ENCODE results near the gene RIGI. TPM values are rescaled to one million over a fixed set of nuclear protein-coding genes. Genes with fewer than 3 reads are reported as not detected.

Gene RIGI
- total RNA-seq, 4 donors from 2014 or later, result 5.8 to 29.5 (median 9.1) TPM

DNA sequence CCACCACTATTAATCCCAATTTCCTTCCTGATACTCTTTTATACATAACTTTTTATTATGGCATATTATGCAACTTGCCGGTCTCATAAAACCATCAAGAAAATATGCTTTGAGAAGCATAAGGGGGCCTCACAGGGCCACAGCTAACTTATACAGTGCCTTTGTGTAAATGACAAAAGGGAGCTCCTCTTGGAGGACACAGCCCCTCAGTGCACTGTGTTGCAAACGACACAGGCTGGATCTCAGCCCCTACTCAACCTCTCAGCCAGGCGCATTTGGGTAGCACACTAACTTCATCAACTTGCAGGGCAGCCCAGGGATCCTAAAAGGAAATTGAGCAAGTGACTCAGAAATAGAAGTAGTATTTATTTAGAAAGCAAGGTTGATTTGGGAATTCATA lies 35.4 kb downstream of the RIGI start:
- no peak for ATAC-seq (ENCODE audit: low FRiP score)
- no peak for TF ChIP-seq CTCF (IDR thresholded peaks at IDR 0.05)
- no peak for DNase-seq (ENCODE audit: low spot score)

DNA sequence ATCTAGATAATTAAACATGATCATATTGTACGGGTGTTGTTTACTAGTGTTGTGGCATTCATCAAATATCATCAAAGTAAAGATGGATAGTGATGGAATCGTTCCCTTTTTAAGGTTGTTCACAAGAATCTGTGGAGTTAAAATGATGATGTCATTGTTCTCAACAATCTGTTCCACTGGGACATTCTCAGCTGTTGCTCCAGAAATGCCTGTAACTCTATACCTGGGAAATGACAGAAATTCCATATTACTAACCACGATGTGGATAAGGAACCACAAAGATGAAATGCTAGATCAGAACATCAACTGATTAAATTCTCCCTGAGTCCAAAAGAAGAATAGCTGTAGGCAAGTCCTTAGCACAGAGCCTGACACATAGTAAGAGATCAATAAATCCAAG lies 38.0 kb downstream of the RIGI start:
- TF ChIP-seq CTCF (IDR thresholded peaks at IDR 0.05), result no peak
- no peak for DNase-seq (ENCODE audit: low spot score)
- ATAC-seq (ENCODE audit: low FRiP score), result no peak

DNA sequence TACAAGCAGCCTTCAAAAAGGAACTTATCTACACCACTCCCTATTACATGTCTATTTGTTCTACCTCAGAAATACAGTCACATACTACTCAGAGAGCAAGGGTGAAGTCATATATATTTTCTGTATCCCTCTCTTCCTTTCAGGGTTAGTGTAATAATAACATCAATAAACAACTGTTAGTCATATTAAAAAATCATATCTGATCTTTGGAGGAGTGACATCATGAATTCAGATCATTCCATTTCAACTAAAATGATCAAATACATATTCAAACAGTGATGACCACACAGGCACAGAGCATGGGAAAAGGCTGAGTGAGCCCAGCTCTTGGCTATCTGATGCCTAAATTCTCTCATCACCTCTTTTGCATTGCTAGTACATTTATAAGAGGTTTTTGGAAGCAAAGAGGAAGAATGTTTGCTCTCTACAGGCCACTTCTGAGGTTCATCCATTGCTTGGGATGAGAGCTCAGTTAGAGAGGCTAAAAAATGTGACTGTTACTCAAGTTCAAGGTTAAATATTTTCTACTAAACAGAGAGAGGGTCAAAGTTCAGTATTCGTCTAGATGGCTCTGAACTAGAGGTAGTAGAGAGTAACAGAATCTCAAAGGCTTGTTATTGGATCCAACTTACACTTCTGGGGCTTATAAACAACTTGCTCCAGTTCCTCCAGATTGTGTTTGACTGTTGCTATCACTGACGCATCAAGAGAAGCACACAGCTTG lies 39.0 kb downstream of the RIGI start:
- ATAC-seq (ENCODE audit: low FRiP score) (no peak), DNase-seq (ENCODE audit: low spot score) (no peak)
- no peak for TF ChIP-seq CTCF (IDR thresholded peaks at IDR 0.05)

- DNase-seq (ENCODE audit: low spot score) (no peak), ATAC-seq (ENCODE audit: low FRiP score) (no peak)
- TF ChIP-seq CTCF (IDR thresholded peaks at IDR 0.05), result no peak
These were observed 42.7 kb downstream of the RIGI start for GRCh38 chr9:32483343-32483742.

Other genes with a start within 250 kb of the RIGI start
- gene ACO1, start 141.6 kb downstream of the RIGI start, total RNA-seq, result 100 to 1,000 TPM in 3 of 4 donors, 10 to 100 TPM in 1; 69.8 to 266 (median 165) TPM
- gene SMIM27, start 26.1 kb upstream of the RIGI start, total RNA-seq, result 1 to 10 TPM; 3.7 to 7.3 (median 4.3) TPM
- gene TOPORS, start 26.4 kb upstream of the RIGI start, total RNA-seq, result 10 to 100 TPM; 18.0 to 27.1 (median 24.6) TPM
- gene NDUFB6, start 47.0 kb upstream of the RIGI start, total RNA-seq, result 10 to 100 TPM; 26.5 to 44.1 (median 37.4) TPM
- not detected for gene TAF1L, start 109.5 kb upstream of the RIGI start, total RNA-seq